Activated naive CD4-positive, alpha-beta T cell treated with anti-CD3 and anti-CD28 coated beads, Interleukin-2, amount 50 U/mL, for 16 hours (primary cell): ENCODE data around the gene C2orf72.
"Not testable (repeated sequence)": the region's sequence is repeated elsewhere in the genome, so short reads cannot be mapped to it uniquely, and the experiment has no call there.

Experiments used
- DNase-seq: peaks from one replicate; pipeline ENCODE4 v3.0.0-alpha.2; 2020

C2orf72 gene

GRCh38 chr2:231015926-231016325 is 21.4 kb upstream of the C2orf72 start:
- DNase-seq, result no peak

GRCh38 chr2:231016566-231017230 is 20.6 kb upstream of the C2orf72 start:
- DNase-seq, result no peak

- DNase-seq, result no peak
These were observed 20.1 kb upstream of the C2orf72 start for GRCh38 chr2:231017231-231017598.

GRCh38 chr2:231018184-231018583 is 19.1 kb upstream of the C2orf72 start:
- no peak for DNase-seq

- not testable (repeated sequence) for DNase-seq
These were observed 12.3 kb upstream of the C2orf72 start for GRCh38 chr2:231025059-231025458.

- DNase-seq, result no peak
These were observed 8.4 kb upstream of the C2orf72 start for GRCh38 chr2:231028889-231029288.

GRCh38 chr2:231029563-231029962 is 7.8 kb upstream of the C2orf72 start:
- DNase-seq, result no peak

GRCh38 chr2:231030725-231031124 is 6.6 kb upstream of the C2orf72 start:
- DNase-seq, result no peak

GRCh38 chr2:231032575-231033140 is 4.7 kb upstream of the C2orf72 start:
- no peak for DNase-seq

GRCh38 chr2:231033147-231034132 is 3.9 kb upstream of the C2orf72 start:
- DNase-seq, result no peak

GRCh38 chr2:231034291-231034882 is 2.9 kb upstream of the C2orf72 start:
- DNase-seq, result no peak

GRCh38 chr2:231036131-231036530 is 1.2 kb upstream of the C2orf72 start:
- DNase-seq, result no peak

GRCh38 chr2:231036578-231037106 is 681 bp upstream of the C2orf72 start:
- no peak for DNase-seq

- DNase-seq, result no peak
These were observed 584 bp downstream of the C2orf72 start for GRCh38 chr2:231037731-231038482.

GRCh38 chr2:231038483-231039293 is 1.4 kb downstream of the C2orf72 start:
- DNase-seq, result no peak

- DNase-seq, result no peak
These were observed 2.0 kb downstream of the C2orf72 start for GRCh38 chr2:231039294-231039664.

- no peak for DNase-seq
These were observed 2.6 kb downstream of the C2orf72 start for GRCh38 chr2:231039821-231040364.

GRCh38 chr2:231041061-231041689 is 3.9 kb downstream of the C2orf72 start:
- DNase-seq, result no peak

GRCh38 chr2:231043796-231044195 is 6.5 kb downstream of the C2orf72 start:
- no peak for DNase-seq

- DNase-seq, result no peak
These were observed 9.6 kb downstream of the C2orf72 start for GRCh38 chr2:231046916-231047273.
